GM19099 (cell line): ENCODE results near the gene ANO1.

Source experiments
- POLR2A ChIP-seq: IDR thresholded peaks from 3 replicates; pipeline ENCODE4 v1.6.1; 2011; ENCODE audit warnings: low read depth; ENCODE audit not compliant: insufficient read length; ENCODE audit errors: extremely low read depth

ANO1 gene

GRCh38 chr11:70092959-70093715 is 15.0 kb downstream of the ANO1 start:
- TF ChIP-seq POLR2A = no peak

GRCh38 chr11:70095541-70096252 is 17.6 kb downstream of the ANO1 start:
- TF ChIP-seq POLR2A = no peak

GRCh38 chr11:70097783-70098563 is 19.9 kb downstream of the ANO1 start:
- no peak for TF ChIP-seq POLR2A

- no peak for TF ChIP-seq POLR2A
Observed at GRCh38 chr11:70098936-70099335, 20.8 kb downstream of the ANO1 start.

DNA sequence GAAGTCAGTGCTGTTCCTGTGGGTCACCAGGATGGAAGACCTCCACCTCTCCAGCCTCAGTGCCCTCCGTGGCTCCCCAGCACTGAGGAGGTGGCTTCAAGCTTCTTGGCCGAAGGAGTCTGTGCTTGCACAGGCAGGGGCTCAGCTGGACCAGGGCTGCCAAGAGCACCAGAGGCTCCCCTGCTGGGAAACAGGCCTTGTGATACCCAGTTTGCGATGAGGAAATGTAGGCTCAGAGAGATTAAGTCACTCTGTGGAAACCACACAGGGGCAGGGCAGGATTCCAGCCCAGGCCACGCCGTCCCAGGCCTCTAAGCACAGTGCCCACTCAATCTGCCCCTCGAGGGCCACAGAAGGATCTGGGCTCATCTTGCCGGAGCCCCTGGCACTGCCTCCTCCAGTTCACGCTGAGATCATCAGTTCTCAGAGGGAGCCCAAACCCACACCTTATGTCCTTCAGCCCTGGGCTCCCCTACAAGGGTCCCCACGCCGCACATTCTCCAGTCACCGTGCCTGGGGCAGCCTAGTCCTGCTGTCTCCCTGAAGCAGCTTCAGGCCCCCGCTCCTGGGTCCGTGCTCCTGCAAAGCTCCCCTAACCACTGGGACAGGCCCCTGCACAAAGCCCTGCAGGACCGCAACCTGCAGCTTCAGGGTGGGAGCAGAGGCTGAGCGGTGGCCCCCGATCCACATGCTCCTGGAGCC is 21.6 kb downstream of the ANO1 start:
- no peak for TF ChIP-seq POLR2A

- TF ChIP-seq POLR2A = no peak
Observed at GRCh38 chr11:70100280-70100603, 22.1 kb downstream of the ANO1 start.

GRCh38 chr11:70100791-70101190 is 22.7 kb downstream of the ANO1 start:
- no peak for TF ChIP-seq POLR2A

GRCh38 chr11:70103256-70103975 is 25.3 kb downstream of the ANO1 start:
- TF ChIP-seq POLR2A = no peak

- TF ChIP-seq POLR2A = no peak
Observed at GRCh38 chr11:70104419-70104818, 26.3 kb downstream of the ANO1 start.

DNA sequence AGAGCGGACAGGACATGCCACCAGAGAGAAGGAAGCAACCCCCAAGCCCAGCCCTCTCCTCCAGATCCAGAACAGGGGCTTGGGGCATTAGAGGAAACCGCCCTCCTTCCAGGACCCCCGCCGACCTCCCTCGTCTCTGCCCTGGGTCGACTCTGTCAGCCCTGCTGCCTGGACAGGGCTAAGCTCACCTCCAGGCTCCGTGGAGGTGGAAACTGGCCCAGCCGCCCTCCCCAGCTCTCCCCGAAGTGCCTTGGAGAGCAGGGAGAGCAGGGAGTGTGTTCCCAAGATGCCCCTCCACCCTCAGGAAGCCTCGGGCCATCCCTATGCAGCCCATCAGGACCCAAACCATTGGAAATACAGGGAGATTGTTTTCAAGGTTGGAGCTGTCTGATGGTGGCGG is 26.8 kb downstream of the ANO1 start:
- TF ChIP-seq POLR2A = no peak

- no peak for TF ChIP-seq POLR2A
Observed at GRCh38 chr11:70105369-70105754, 27.2 kb downstream of the ANO1 start.

- TF ChIP-seq POLR2A = no peak
Observed at GRCh38 chr11:70105755-70106571, 27.8 kb downstream of the ANO1 start.

DNA sequence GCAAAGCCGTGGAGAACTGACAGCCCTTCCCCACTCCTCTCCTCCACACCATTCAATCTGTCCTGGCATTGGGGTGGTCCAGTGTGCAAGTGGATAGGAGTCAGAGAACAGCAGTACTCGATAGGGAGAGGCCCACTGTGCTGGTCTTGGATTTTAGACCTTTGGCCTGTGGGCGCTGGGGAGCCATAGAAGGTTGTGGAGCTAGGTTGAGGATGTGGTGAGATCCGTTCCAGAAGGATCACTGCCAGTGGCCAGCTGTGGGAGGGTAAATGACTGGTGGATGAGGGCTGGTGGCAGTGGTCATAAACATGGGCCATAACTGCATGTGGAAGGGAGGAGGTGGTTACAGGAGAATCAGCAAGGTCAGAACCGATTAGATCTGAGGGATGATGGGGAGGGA is 28.6 kb downstream of the ANO1 start:
- no peak for TF ChIP-seq POLR2A

GRCh38 chr11:70107191-70107590 is 29.1 kb downstream of the ANO1 start:
- TF ChIP-seq POLR2A = no peak
